Ovary (tissue), 9 donors: ENCODE results near the gene PBRM1. TPM values are rescaled to one million over a fixed set of nuclear protein-coding genes. Genes with fewer than 3 reads are reported as not detected.

Experiments
- DNase-seq, 5 donors: peaks; one replicate each; pipeline ENCODE4 v3.0.0-alpha.2; 2019 to 2020
- H3K27ac ChIP-seq, 2 donors: fragments of 200-600 bp; one replicate each; pipeline versions ENCODE4 v1.5.1 to v1.8.0; 2019 to 2022
- H3K27me3 ChIP-seq: fragments of 200-600 bp; one replicate; pipeline ENCODE4 v1.8.0; 2022
- H3K36me3 ChIP-seq: fragments of 200-600 bp; sonication (generic); one replicate; pipeline ENCODE4 v1.5.1; 2019
- H3K4me1 ChIP-seq: one replicate; pipeline ENCODE4 v1.8.1; 2013; ENCODE audit warnings: mild to moderate bottlenecking, moderate library complexity; ENCODE audit not compliant: insufficient read depth
- H3K4me3 ChIP-seq: fragments of 200-600 bp; sonication (generic); one replicate; pipeline ENCODE4 v1.5.1; 2017
- H3K9me3 ChIP-seq, 2 donors: fragments of 200-600 bp in 1 of 2; sonication (generic) in 1 of 2; one replicate each; pipeline versions ENCODE4 v1.5.1 to v1.8.1; 2013 to 2019; ENCODE audit warnings: mild to moderate bottlenecking in 1 of 2, moderate library complexity in 1 of 2
- CTCF ChIP-seq, 3 donors: fragments of 450-650 bp in 2 of 3; fragments of 200-600 bp in 1 of 3; IDR thresholded peaks; one replicate each; pipeline versions ENCODE4 v1.5.1 to v1.8.0; 2016 to 2022; ENCODE audit warnings: antibody characterized with exemption in 3 of 3, mild to moderate bottlenecking in 1 of 3
- EP300 ChIP-seq: sonication (generic); formaldehyde crosslinking; IDR thresholded peaks from one replicate; pipeline ENCODE4 v1.6.1; 2017; ENCODE audit warnings: antibody characterized with exemption
- POLR2A ChIP-seq: fragments of 450-650 bp; IDR thresholded peaks from one replicate; pipeline ENCODE4 v1.6.1; 2017; ENCODE audit warnings: antibody characterized with exemption, mild to moderate bottlenecking, moderate library complexity
- WGBS, 3 donors: extraction: QIAGEN DNeasy Blood & Tissue Kit in 1 of 3; methylation state at CpG; one replicate each; pipeline versions ENCODE4 v1.1.5 to v1.1.7; 2013 to 2017; 5-methylcytosine and 5-hydroxymethylcytosine counted together
- intact Hi-C, 4 donors: fragments of 100-400 bp; cut with DNase I; formaldehyde crosslinking; loops; one replicate each; pipeline versions ENCODE4 v1.11.0 to v1.15.1; 2022 to 2023
- polyA plus RNA-seq, 2 donors: library from polyadenylated mRNA; stranded (reverse); fragments of 200-250 nt in 1 of 2; fragments of 350-450 nt in 1 of 2; fragmentation: Illumina TruSeq in 1 of 2; extraction: RNeasy Lipid Tissue Mini Kit (QIAGEN cat#74804) in 1 of 2; gene quantifications; one replicate each; pipeline ENCODE4 v1.2.3, GENCODE V29; 2013 to 2014
- total RNA-seq, 7 donors: library from RNA; depleted of rRNA in 2 of 7; stranded (reverse); fragments of >200 nt in 2 of 7; fragmentation: NEBNext Ultra II Directional in 3 of 7; extraction: Animal tissue kit (Norgen Biotek cat#: 25700) in 3 of 7; gene quantifications; one replicate each; pipeline versions ENCODE4 v1.1.0 to v1.2.4, GENCODE V29; 2016 to 2023
- donor health status: DM: no; HTN: no; CAD: no; lungs with moderate emphysema.
- donor health status: DM: no; HTN: no; CAD: no.
- donor health status: Bipolar disorder and iron deficiency.
- donor health status: DM: yes; HTN: yes; CAD: no.
- donor health status: DM: no; HTN: no; CAD: no.
- donor health status: DM: yes; HTN: yes; CAD: no.

PBRM1 gene
- total and polyA plus RNA-seq, 9 donors: 19.8 to 95.7 (median 69.7) TPM

GRCh38 chr3:52532838-52533622 lies 152.7 kb downstream of the PBRM1 start:
- TF ChIP-seq POLR2A: no peak
- no peak for TF ChIP-seq EP300
- TF ChIP-seq CTCF (IDR thresholded peaks at IDR 0.05): no peak
- Histone ChIP-seq H3K9me3 (no peaks in the 10 kb centered on the region), H3K4me1 (peaks cover 16% of the 10 kb centered on the region), H3K27ac (peak overlapping the region; percentile 36 to 41), H3K36me3 (no peaks in the 10 kb centered on the region), H3K4me3 (peak overlapping the region; percentile 47), H3K27me3 (no peaks in the 10 kb centered on the region)
- peak; percentile 35 to 66 (median 53) for DNase-seq
- 1 to 4% (median 2%) methylated on average over 49 to 78 of the region's 78 CpGs for WGBS, 3 donors
- intact Hi-C loops: loop anchor here in 2 of 4 donors (5.0 to 10.0 kb wide), 3 partner anchors 81 to 172 kb away; partner anchors contain the start of genes GLT8D1 (in 1 of the 2), GNL3 (in 1 of the 2), PBRM1 (in 1 of the 2) and SPCS1 (in 1 of the 2)

GRCh38 chr3:52532517-52532837 lies 153.2 kb downstream of the PBRM1 start:
- H3K36me3 ChIP-seq: no peaks in the 10 kb centered on the region
- H3K4me1 ChIP-seq: peaks cover 12% of the 10 kb centered on the region
- intact Hi-C loops: loop anchor here in 2 of 4 donors (5.0 to 10.0 kb wide), 3 partner anchors 80 to 172 kb away; partner anchors contain the start of genes GLT8D1 (in 1 of the 2), GNL3 (in 1 of the 2), PBRM1 (in 1 of the 2) and SPCS1 (in 1 of the 2)
- peak overlapping the region; percentile 36 to 41 for H3K27ac ChIP-seq
- H3K4me3 ChIP-seq: peak overlapping the region; percentile 47
- no peaks in the 10 kb centered on the region for H3K27me3 ChIP-seq
- H3K9me3 ChIP-seq: no peaks in the 10 kb centered on the region
- peak in 4 of 5 donors; percentile 21 to 55 (median 44) for DNase-seq
- TF ChIP-seq EP300 (no peak), POLR2A (no peak), CTCF (IDR thresholded peaks at IDR 0.05) (no peak)
- 36 to 45% (median 39%) methylated on average over 5 of the region's 5 CpGs for WGBS, 3 donors

GRCh38 chr3:52531860-52532516 lies 153.7 kb downstream of the PBRM1 start:
- intact Hi-C loops: loop anchor here in 2 of 4 donors (5.0 to 10.0 kb wide), 3 partner anchors 80 to 173 kb away; partner anchors contain the start of genes GLT8D1 (in 1 of the 2), GNL3 (in 1 of the 2), PBRM1 (in 1 of the 2) and SPCS1 (in 1 of the 2)
- Histone ChIP-seq H3K36me3 (no peaks in the 10 kb centered on the region), H3K27me3 (no peaks in the 10 kb centered on the region), H3K9me3 (no peaks in the 10 kb centered on the region), H3K4me3 (no peak overlapping the region), H3K27ac (peak overlapping the region in 1 of 2 donors; percentile 7), H3K4me1 (peaks cover 15% of the 10 kb centered on the region)
- TF ChIP-seq EP300 (no peak), CTCF (IDR thresholded peaks at IDR 0.05) (no peak), POLR2A (no peak)
- DNase-seq: peak in 4 of 5 donors; percentile 12 to 45 (median 32)
- 87 to 88% (median 88%) methylated on average over 14 of the region's 14 CpGs for WGBS, 3 donors
